Activated B cell treated with CpG ODN at 0.5 μM for 24 hours (primary cell): ENCODE measurements around the gene NIT2. TPM values are rescaled to one million over a fixed set of nuclear protein-coding genes. Genes with fewer than 3 reads are reported as not detected.

ENCODE experiments used
- ATAC-seq: fragments of 200-7000 bp; cut with Tn5 transposase; one replicate; pipeline ENCODE4 v1.10.0; 2021; ENCODE audit warnings: low read depth, mild to moderate bottlenecking, moderate library complexity
- CTCF ChIA-PET: fragments of 350-600 bp; sonication (Branson Sonifier 250); formaldehyde crosslinking; loops from one replicate; lab custom pipeline; 2021; ENCODE audit warnings: antibody characterized with exemption; lab: Charles Lee
- POLR2A ChIA-PET: fragments of 350-600 bp; sonication (Branson Sonifier 250); formaldehyde crosslinking; loops from one replicate; lab custom pipeline; 2021; ENCODE audit warnings: antibody characterized with exemption; lab: Charles Lee
- DNase-seq: peaks from one replicate; pipeline ENCODE4 v3.0.0; 2022
- H3K27ac Mint-ChIP-seq: one replicate; pipeline ENCODE4 v1.8.0; 2020; ENCODE audit warnings: mixed read lengths
- H3K27me3 Mint-ChIP-seq: one replicate; pipeline ENCODE4 v1.8.0; 2021; ENCODE audit warnings: mixed read lengths
- H3K36me3 Mint-ChIP-seq: one replicate; pipeline ENCODE4 v1.8.0; 2021; ENCODE audit warnings: low read depth, mixed read lengths
- H3K4me1 Mint-ChIP-seq: one replicate; pipeline ENCODE4 v1.8.0; 2021; ENCODE audit warnings: mixed read lengths
- H3K4me3 Mint-ChIP-seq: one replicate; pipeline ENCODE4 v1.8.0; 2020; ENCODE audit warnings: mild to moderate bottlenecking, mixed read lengths
- H3K9me3 Mint-ChIP-seq: one replicate; pipeline ENCODE4 v1.8.0; 2020; ENCODE audit warnings: mixed read lengths
- intact Hi-C: fragments of 100-400 bp; cut with micrococcal nuclease; formaldehyde crosslinking; loops from one replicate; pipeline ENCODE4 v1.15.1; 2024
- total RNA-seq: library from RNA; stranded (reverse); gene quantifications from 2 replicates; pipeline ENCODE4 v1.2.3, GENCODE V29; 2022
- TF ChIP-seq, protein P1 (sequence below): fragments of 200-600 bp; IDR thresholded peaks from one replicate; pipeline ENCODE4 v1.8.0; 2022; ENCODE audit warnings: antibody characterized with exemption, mild to moderate bottlenecking

NIT2 gene
- total RNA-seq, 1 donor from 2014 or later = 55.6 TPM

GRCh38 chr3:100402891-100403290, 68.3 kb downstream of the NIT2 start:
- intact Hi-C loops = loop anchor here (5.0 kb wide), 5 partner anchors 89 to 1159 kb away; partner anchors contain the start of genes TMEM45A and TRMT10C
- ChIA-PET CTCF (interaction anchor here (2.0 kb wide), 1 partner anchor 189 kb away, joined by 6 read pairs; no protein-coding TSS in a partner anchor), POLR2A (interaction anchor here (0.7 kb wide), 1 partner anchor 579 kb away, joined by 4 read pairs; no protein-coding TSS in a partner anchor)
- H3K4me3 Mint-ChIP-seq = peak overlapping the region; percentile 96
- TF ChIP-seq, protein P1, sequence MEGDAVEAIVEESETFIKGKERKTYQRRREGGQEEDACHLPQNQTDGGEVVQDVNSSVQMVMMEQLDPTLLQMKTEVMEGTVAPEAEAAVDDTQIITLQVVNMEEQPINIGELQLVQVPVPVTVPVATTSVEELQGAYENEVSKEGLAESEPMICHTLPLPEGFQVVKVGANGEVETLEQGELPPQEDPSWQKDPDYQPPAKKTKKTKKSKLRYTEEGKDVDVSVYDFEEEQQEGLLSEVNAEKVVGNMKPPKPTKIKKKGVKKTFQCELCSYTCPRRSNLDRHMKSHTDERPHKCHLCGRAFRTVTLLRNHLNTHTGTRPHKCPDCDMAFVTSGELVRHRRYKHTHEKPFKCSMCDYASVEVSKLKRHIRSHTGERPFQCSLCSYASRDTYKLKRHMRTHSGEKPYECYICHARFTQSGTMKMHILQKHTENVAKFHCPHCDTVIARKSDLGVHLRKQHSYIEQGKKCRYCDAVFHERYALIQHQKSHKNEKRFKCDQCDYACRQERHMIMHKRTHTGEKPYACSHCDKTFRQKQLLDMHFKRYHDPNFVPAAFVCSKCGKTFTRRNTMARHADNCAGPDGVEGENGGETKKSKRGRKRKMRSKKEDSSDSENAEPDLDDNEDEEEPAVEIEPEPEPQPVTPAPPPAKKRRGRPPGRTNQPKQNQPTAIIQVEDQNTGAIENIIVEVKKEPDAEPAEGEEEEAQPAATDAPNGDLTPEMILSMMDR = no peak
- no peak overlapping the region for H3K27ac Mint-ChIP-seq
- peaks cover 13% of the 10 kb centered on the region for H3K36me3 Mint-ChIP-seq
- no peak for ATAC-seq
- no peaks in the 10 kb centered on the region for H3K27me3 Mint-ChIP-seq
- H3K4me1 Mint-ChIP-seq = peaks cover 48% of the 10 kb centered on the region
- no peak for DNase-seq
- H3K9me3 Mint-ChIP-seq = peaks cover 7% of the 10 kb centered on the region

DNA sequence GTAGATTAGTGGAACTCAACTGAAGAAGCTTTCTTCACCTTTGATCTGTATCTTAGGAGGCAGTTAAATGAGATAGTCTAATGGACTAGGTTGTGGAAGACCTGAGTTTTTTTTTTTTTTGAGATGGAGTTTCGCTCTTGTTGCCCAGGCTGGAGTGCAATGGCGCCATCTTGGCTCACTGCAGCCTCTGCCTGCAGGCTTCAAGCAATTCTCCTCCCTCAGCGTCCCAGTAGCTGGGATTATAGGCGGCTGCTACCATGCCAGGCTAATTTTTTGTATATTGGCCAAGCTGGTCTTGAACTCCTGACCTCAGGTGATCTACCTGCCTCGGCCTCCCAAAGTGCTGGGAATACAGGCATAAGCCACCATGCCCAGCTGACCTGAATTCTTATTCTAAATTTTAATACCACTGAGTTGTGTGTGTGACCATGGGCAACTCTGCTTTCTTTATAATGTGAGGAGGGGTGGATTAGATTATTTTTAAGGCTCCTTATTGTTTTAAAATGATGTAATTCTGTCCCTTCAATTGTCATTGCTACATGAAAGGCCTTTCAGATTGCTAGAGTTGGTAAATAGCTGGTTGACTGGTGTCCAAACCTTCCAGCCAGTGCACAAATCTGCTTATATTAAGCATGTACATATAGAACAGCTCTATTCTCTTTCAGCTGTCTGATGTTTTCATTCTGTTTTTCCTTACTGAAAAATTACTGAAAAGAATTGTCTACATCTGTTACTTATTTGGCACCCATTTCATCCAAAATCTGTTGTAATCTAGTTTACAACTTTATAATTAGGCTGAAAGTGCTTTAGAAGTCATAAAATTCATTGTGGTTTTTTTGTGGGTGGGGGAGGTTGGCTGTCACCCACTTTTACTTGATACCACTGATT, 69.0 kb downstream of the NIT2 start:
- Mint-ChIP-seq H3K36me3 (peaks cover 13% of the 10 kb centered on the region), H3K4me3 (no peak overlapping the region), H3K9me3 (peaks cover 7% of the 10 kb centered on the region), H3K4me1 (peaks cover 43% of the 10 kb centered on the region), H3K27me3 (no peaks in the 10 kb centered on the region), H3K27ac (no peak overlapping the region)
- CTCF ChIA-PET = interaction anchor here (0.8 to 0.9 kb wide), 2 partner anchors 16 to 86 kb away, joined by 3 read pairs; no protein-coding TSS in a partner anchor
- DNase-seq (no peak), ATAC-seq (no peak)
- TF ChIP-seq, protein P1 = no peak
- POLR2A ChIA-PET = interaction anchor here (0.7 kb wide), 1 partner anchor 357 kb away, joined by 3 read pairs; no protein-coding TSS in a partner anchor
- intact Hi-C loops = loop anchor here (5.0 kb wide), 5 partner anchors 89 to 1159 kb away; partner anchors contain the start of genes TMEM45A and TRMT10C

DNA sequence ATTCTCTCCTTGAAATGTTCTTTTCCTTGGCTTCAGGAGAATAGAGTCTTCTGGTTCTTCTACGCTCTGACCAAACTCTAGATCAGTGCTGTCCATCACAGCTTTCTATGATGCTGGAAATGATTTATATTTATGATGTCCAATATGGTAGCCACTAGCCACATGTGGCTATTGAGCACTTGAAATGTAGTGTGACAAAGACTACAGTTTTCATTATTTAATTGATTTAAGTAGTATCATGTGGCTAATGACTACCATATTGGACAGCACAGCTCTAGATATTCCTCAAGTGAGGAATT, 69.6 kb downstream of the NIT2 start:
- H3K36me3 Mint-ChIP-seq = peaks cover 13% of the 10 kb centered on the region
- no peak overlapping the region for H3K27ac Mint-ChIP-seq
- H3K4me3 Mint-ChIP-seq = no peak overlapping the region
- no peaks in the 10 kb centered on the region for H3K27me3 Mint-ChIP-seq
- ATAC-seq (no peak), DNase-seq (no peak)
- peaks cover 37% of the 10 kb centered on the region for H3K4me1 Mint-ChIP-seq
- TF ChIP-seq, protein P1 = no peak
- intact Hi-C loops = loop anchor here (5.0 kb wide), 5 partner anchors 88 to 1158 kb away; partner anchors contain the start of genes TMEM45A and TRMT10C
- ChIA-PET POLR2A (interaction anchor here (0.7 kb wide), 1 partner anchor 356 kb away, joined by 3 read pairs; no protein-coding TSS in a partner anchor), CTCF (interaction anchor here (0.8 to 0.9 kb wide), 2 partner anchors 16 to 87 kb away, joined by 3 read pairs; no protein-coding TSS in a partner anchor)
- H3K9me3 Mint-ChIP-seq = peaks cover 7% of the 10 kb centered on the region

GRCh38 chr3:100407164-100407563, 72.6 kb downstream of the NIT2 start:
- intact Hi-C loops = no loop called here
- TF ChIP-seq, protein P1 = no peak
- Mint-ChIP-seq H3K27ac (no peak overlapping the region), H3K36me3 (peaks cover 5% of the 10 kb centered on the region), H3K4me3 (no peak overlapping the region), H3K9me3 (peaks cover 15% of the 10 kb centered on the region), H3K27me3 (no peaks in the 10 kb centered on the region), H3K4me1 (peaks cover 15% of the 10 kb centered on the region)
- CTCF ChIA-PET = no interaction called here
- POLR2A ChIA-PET = no interaction called here
- ATAC-seq = no peak
- no peak for DNase-seq

GRCh38 chr3:100407977-100408532, 73.5 kb downstream of the NIT2 start:
- ChIA-PET CTCF (no interaction called here), POLR2A (no interaction called here)
- peaks cover 6% of the 10 kb centered on the region for H3K4me1 Mint-ChIP-seq
- no peak overlapping the region for H3K4me3 Mint-ChIP-seq
- no peak overlapping the region for H3K27ac Mint-ChIP-seq
- peaks cover 8% of the 10 kb centered on the region for H3K36me3 Mint-ChIP-seq
- TF ChIP-seq, protein P1 = no peak
- intact Hi-C loops = no loop called here
- H3K27me3 Mint-ChIP-seq = no peaks in the 10 kb centered on the region
- ATAC-seq (no peak), DNase-seq (no peak)
- H3K9me3 Mint-ChIP-seq = peaks cover 15% of the 10 kb centered on the region
